Ecto neural progenitor cell (in vitro differentiated cells): ENCODE data around the gene ITSN1.
"Not testable (repeated sequence)": the region's sequence is repeated elsewhere in the genome, so short reads cannot be mapped to it uniquely, and the experiment has no call there.

Source experiments
- DNase-seq: peaks from one replicate; pipeline ENCODE4 v3.0.0-alpha.2; 2018; ENCODE audit warnings: low spot score

The ITSN1 gene

DNA sequence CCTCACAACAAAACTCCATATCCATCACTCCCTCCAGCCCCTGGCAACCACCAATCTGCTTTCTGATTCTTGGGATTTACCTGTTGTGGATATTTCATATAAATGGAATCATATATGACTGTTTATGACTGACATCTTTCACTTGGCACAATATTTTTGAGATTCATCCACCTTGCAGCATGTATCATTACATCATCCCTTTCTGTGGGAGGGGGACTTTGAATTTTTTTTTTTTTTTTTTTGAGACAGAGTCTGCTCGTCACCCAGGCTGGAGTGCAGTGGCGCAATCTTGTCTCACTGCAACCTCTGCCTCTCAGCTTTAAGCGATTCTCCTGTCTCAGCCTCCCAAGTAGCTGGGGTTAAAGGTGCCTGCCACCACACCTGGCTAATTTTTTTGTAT lies 128.2 kb downstream of the ITSN1 start:
- DNase-seq, result no peak

DNA sequence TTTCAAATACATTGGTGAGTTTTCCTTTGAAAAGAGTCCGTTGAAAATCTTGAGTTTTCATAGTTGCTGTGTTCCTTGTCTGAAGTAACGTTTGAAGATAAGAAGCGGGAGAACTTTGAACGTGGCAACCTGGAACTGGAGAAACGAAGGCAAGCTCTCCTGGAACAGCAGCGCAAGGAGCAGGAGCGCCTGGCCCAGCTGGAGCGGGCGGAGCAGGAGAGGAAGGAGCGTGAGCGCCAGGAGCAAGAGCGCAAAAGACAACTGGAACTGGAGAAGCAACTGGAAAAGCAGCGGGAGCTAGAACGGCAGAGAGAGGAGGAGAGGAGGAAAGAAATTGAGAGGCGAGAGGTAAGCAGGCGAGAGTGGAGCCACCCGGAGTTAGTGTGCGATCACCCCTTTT lies 129.7 kb downstream of the ITSN1 start:
- DNase-seq, result no peak

DNA sequence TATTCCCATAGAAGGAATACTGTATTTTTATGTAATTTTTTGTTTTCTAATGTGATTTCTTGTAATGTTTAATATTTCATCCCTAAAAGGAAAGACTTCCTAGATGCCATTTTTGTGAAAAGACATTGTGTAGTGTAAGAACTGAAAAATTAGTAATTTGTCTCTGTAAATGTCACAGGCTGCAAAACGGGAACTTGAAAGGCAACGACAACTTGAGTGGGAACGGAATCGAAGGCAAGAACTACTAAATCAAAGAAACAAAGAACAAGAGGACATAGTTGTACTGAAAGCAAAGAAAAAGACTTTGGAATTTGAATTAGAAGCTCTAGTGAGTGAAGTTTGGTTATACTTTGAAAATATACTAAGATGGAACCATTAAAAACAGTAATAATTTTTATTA lies 132.2 kb downstream of the ITSN1 start:
- no peak for DNase-seq

- no peak for DNase-seq
These were observed 133.0 kb downstream of the ITSN1 start for GRCh38 chr21:33775100-33775828.

GRCh38 chr21:33780631-33781030 lies 138.3 kb downstream of the ITSN1 start:
- DNase-seq, result no peak

DNA sequence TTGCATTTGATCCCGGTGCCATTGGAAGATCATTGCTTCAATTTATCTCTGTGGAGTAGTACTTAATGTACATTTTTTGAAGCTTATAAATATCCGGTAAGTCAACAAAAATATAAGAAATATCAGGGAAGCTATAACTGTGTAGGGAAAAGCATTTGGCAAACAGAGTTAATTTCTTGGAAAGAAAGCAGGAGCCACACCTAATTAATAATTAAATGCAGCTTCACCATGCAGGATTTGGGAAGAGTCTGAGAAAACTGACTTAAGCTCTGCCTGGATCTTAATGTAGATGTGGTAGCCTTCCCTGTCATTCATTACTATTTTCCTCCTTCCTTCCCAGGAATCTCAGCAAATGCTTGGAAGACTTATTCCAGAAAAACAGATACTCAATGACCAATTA lies 138.8 kb downstream of the ITSN1 start:
- DNase-seq, result no peak

DNA sequence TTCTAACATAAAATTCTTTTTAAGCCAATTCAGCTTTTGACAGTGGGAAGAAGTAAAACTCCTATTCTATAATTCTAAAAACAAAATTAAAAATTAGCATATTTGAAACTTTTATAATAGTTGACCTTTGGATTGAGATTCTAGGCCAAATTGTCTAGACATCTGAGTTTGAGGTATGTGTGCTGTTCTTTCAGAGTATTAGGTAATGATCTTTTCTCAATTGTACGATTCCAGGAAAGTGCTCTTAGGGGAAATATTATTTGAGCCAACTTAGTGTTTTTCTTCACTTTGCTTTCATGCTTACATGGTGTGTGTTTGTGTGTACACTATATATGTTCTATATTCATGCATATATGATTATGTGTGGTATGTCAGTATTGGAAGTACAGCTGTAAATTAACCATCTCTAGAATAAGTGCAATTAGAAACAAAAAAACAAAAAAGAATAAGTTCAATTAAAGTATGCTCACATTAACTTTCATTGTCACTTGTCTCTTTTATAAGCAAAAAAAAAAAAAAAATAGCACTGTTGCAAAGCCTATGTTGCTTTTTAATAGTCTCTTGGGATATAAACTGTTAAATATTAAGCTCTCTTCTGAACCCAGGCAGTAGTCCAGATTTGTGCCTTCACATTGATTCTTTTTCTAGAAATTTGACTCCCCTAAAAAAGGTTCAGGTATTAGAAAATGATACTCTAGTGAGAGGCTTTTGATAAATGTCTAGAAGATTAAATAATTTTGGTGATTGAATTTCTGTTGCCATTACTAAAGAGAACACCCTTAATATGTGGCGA lies 141.1 kb downstream of the ITSN1 start:
- DNase-seq, result no peak

GRCh38 chr21:33787431-33787830 lies 145.1 kb downstream of the ITSN1 start:
- DNase-seq, result no peak

DNA sequence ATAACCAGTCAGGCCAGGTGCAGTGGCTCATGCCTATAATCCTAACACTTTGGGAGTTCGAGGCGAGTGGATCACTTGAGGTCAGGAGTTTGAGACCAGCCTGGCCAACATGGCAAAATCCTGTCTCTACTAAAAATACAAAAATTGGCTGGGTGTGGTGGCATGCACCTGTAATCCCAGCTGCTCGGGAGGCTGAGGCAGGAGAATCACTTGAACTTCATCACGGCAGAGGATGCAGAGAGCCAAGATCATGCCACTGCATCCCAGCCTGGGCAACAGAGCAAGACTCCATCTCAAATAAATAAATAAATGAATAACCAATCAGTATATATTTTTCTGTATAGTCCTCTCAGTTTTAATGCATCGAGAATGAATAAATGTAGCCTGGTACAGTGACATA lies 146.1 kb downstream of the ITSN1 start:
- not testable (repeated sequence) for DNase-seq

- DNase-seq, result no peak
These were observed 147.4 kb downstream of the ITSN1 start for GRCh38 chr21:33789697-33790096.

DNA sequence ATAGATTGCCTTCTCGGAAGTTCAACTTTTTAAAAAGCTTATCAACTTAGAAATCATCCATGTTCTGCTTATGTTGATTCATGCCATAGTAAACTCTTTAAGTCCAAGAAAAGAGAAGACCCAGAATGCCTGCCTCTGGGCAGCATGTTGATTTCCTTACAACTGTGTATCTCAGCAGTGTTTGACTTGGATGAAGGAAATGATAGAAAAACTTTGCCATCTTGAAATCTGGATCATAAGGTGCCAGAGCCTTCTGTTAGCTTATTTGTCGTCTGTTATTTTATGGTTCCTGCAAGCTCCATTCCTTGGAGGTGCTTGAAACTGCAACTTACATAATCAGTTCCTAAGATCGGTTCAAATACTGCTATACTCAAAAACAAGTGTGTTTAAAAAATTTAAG lies 148.8 kb downstream of the ITSN1 start:
- DNase-seq, result no peak

GRCh38 chr21:33794596-33794995 lies 152.3 kb downstream of the ITSN1 start:
- no peak for DNase-seq

DNA sequence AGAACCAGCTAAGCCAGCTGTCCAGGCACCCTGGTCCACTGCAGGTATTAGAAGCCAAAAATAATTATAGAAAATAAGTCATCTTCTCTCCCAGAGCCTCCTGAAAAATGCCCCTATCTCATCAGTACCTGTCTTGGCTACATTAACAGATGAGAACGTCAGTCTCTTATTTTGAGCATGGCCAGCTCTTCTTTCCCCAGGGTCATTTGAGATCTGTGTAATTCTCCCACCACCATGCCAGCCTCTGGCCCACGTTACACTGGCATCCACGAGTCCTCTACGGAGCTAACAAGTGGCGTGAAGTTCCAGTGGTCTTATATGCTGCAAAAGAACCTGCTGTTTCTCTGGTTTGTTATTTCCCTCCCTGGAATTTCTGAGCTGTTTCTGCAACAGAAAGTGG lies 155.3 kb downstream of the ITSN1 start:
- no peak for DNase-seq

GRCh38 chr21:33799378-33800090 lies 157.2 kb downstream of the ITSN1 start:
- no peak for DNase-seq

DNA sequence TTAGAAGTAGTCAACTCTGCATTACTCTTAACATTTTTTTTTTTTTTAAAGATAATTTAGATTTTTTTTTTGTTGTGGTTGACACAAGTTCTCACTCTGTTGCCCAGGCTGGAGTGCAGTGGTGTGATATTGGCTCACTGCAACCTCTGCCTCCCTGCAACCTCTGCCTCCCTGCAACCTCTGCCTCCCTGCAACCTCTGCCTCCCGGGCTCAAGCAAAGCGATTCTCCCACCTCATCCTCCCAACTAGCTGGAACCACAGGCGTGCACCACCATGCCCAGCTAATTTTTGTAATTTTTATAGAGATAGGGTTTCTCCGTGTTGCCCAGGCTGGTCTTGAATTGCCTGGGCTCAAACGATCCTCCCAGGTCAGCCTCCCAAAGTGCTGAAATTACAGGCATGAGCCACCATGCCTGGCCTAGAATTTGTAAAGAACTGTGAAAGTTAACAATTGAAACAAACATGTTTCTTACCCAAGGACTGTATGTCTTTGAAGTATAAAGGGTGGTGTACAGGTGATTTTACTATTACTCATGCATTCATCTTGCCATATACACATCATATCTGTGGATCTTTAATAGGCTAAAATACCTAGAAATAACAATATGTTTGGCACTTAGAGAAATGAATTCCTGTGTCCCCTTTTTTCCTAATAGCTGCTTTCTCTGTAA lies 158.6 kb downstream of the ITSN1 start:
- DNase-seq, result no peak

- DNase-seq, result no peak
These were observed 159.4 kb downstream of the ITSN1 start for GRCh38 chr21:33801424-33802405.

DNA sequence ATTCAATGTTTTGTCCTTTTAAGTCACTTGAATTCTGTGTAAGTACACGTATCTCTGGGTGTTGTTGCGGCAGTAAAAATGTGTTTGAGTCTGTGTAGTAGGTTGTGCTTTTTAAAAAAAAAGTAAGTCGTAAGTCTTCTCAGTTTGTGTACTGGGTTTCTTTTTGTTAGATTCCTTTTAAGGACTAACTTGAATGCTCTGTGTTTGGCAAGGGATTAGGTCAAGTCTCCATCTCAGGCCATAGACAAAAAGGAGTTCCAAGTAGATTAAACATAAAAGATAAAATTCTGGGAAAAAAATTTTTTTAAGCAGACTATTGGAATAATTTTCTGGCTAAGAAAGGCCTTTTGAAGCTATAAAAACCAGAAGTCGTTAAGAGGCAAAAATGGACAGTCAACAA lies 160.2 kb downstream of the ITSN1 start:
- no peak for DNase-seq

- DNase-seq, result no peak
These were observed 166.5 kb downstream of the ITSN1 start for GRCh38 chr21:33808715-33809367.

- DNase-seq, result no peak
These were observed 168.5 kb downstream of the ITSN1 start for GRCh38 chr21:33810766-33811165.

- no peak for DNase-seq
These were observed 169.1 kb downstream of the ITSN1 start for GRCh38 chr21:33811167-33812010.
